ENCODE data around the gene OR10H4. TPM values are rescaled to one million over a fixed set of nuclear protein-coding genes. Genes with fewer than 3 reads are reported as not detected.
A peak's percentile ranks its signal among the peaks of the same experiment; 100 is the strongest.
"Not testable (repeated sequence)": the region's sequence is repeated elsewhere in the genome, so short reads cannot be mapped to it uniquely, and the experiment has no call there.

Gene OR10H4
- total RNA-seq, 4 donors from 2014 or later, result not detected

DNA sequence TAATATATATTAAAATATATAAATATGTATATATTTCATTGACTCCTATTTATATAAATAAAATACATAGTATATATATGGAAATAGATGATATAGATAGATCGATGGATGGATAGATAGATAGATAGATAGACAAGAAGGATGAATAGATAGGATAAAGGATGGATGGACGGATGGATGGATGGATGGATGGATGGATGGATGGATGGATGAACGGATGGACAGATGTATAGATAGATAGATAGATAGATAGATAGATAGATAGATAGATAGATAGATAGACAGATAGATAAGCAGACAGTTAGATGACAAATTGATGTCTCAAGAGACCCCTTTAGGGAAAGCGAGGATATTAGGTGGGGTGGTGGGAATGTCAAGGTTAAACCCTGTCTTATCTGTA is 29.6 kb upstream of the OR10H4 start:
- Histone ChIP-seq H3K4me1 (no peaks in the 10 kb centered on the region), H3K27ac (no peak overlapping the region), H3K9me3 (peaks cover 0 to 21% (median 0%) of the 10 kb centered on the region in 3 donors), H3K4me3 (no peak overlapping the region), H3K27me3 (peaks cover 33% of the 10 kb centered on the region), H3K36me3 (no peaks in the 10 kb centered on the region)
- no peak for ATAC-seq
- WGBS, 2 donors (ENCODE audit: low coverage in 1 of 2), result 57% methylated on average over 4 of the region's 4 CpGs; no CpG with 5 or more reads in 1 of the 2 donors
- no peak for TF ChIP-seq POLR2A (IDR thresholded peaks at IDR 0.05)
- TF ChIP-seq, protein P1, sequence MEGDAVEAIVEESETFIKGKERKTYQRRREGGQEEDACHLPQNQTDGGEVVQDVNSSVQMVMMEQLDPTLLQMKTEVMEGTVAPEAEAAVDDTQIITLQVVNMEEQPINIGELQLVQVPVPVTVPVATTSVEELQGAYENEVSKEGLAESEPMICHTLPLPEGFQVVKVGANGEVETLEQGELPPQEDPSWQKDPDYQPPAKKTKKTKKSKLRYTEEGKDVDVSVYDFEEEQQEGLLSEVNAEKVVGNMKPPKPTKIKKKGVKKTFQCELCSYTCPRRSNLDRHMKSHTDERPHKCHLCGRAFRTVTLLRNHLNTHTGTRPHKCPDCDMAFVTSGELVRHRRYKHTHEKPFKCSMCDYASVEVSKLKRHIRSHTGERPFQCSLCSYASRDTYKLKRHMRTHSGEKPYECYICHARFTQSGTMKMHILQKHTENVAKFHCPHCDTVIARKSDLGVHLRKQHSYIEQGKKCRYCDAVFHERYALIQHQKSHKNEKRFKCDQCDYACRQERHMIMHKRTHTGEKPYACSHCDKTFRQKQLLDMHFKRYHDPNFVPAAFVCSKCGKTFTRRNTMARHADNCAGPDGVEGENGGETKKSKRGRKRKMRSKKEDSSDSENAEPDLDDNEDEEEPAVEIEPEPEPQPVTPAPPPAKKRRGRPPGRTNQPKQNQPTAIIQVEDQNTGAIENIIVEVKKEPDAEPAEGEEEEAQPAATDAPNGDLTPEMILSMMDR (IDR thresholded peaks at IDR 0.05), result no peak
- no peak for TF ChIP-seq EP300 (IDR thresholded peaks at IDR 0.05)
- TF ChIP-seq POLR2AphosphoS5 (IDR thresholded peaks at IDR 0.05), result no peak

DNA sequence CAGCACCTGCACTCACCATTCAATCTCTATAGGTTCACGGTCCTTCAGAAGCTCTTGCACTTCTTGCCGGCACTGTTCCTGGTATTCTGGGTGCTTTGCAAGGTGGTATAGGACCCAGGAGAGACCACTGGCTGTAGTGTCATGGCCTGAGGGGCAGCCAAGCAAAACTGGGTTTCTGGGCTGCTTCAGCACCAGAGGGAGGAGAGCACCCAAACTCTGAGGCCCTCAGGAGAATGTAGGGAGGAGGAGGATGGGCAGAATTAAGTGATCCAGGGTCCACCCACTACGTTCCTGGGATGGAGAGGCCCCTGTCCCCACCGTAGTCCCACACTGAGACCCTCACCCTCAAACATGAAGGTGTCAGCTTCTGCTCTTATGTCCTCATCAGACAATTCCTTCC is 26.8 kb upstream of the OR10H4 start:
- H3K9me3 ChIP-seq, result no peaks in the 10 kb centered on the region
- peaks cover 26% of the 10 kb centered on the region for H3K27me3 ChIP-seq
- no peak for ATAC-seq
- no peaks in the 10 kb centered on the region for H3K36me3 ChIP-seq
- WGBS, 2 donors (ENCODE audit: low coverage in 1 of 2), result 62 to 86% methylated on average over 1 to 4 of the region's 4 CpGs
- H3K4me1 ChIP-seq, result no peaks in the 10 kb centered on the region
- no peak overlapping the region for H3K4me3 ChIP-seq
- no peak for TF ChIP-seq EP300 (IDR thresholded peaks at IDR 0.05)
- no peak for TF ChIP-seq POLR2AphosphoS5 (IDR thresholded peaks at IDR 0.05)
- TF ChIP-seq, protein P1 (IDR thresholded peaks at IDR 0.05), result no peak
- no peak for TF ChIP-seq POLR2A (IDR thresholded peaks at IDR 0.05)
- no peak overlapping the region for H3K27ac ChIP-seq

DNA sequence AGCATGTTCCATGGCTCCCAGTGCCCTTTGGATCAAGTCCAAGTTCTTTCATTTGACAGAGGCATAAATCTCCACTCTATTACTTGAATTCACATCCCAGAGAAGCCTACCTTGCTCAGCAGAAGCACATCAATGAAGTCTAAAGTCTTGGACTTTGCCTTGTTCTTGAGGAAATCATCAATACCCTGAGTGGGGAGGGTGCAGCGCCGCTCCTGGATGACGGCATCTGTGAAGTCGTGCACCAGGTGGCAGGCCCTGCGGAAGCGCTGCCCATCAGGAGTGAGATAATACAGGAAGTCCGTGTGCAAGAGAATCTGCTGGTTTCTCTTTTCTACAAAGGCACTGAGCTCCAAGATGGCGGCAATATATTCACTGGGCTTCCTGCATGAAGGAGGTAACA is 25.1 kb upstream of the OR10H4 start:
- Histone ChIP-seq H3K27ac (no peak overlapping the region), H3K4me3 (no peak overlapping the region), H3K9me3 (no peaks in the 10 kb centered on the region), H3K4me1 (no peaks in the 10 kb centered on the region), H3K27me3 (peaks cover 16% of the 10 kb centered on the region), H3K36me3 (no peaks in the 10 kb centered on the region)
- WGBS, 2 donors (ENCODE audit: low coverage in 1 of 2), result 76% methylated on average over 3 of the region's 8 CpGs; no CpG with 5 or more reads in 1 of the 2 donors
- no peak for TF ChIP-seq POLR2AphosphoS5 (IDR thresholded peaks at IDR 0.05)
- TF ChIP-seq, protein P1 (IDR thresholded peaks at IDR 0.05), result no peak
- no peak for TF ChIP-seq EP300 (IDR thresholded peaks at IDR 0.05)
- no peak for TF ChIP-seq POLR2A (IDR thresholded peaks at IDR 0.05)
- no peak for ATAC-seq

DNA sequence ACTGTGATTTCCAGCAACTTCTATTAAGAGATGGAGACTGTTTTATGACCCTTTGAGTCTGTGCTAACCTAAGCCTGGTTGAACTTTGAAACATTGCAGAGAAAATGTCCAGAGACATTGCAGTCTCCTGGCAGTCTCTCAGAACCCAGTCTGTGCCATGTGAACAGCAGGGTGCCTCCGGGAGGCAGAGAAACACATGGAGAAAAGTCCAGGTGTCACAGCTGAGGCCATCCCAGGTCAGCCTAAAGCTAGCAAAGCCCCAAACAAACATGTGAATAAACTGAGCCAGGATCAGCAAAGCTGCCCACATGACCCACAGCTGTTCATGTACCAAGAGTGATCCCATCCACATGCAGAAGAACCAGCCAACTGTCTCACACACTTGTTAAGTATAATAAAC is 22.3 kb upstream of the OR10H4 start:
- H3K36me3 ChIP-seq, result no peaks in the 10 kb centered on the region
- H3K9me3 ChIP-seq, result no peaks in the 10 kb centered on the region
- no peak overlapping the region for H3K4me3 ChIP-seq
- TF ChIP-seq, protein P1 (IDR thresholded peaks at IDR 0.05), result no peak
- no peak for TF ChIP-seq POLR2AphosphoS5 (IDR thresholded peaks at IDR 0.05)
- no peak for TF ChIP-seq EP300 (IDR thresholded peaks at IDR 0.05)
- TF ChIP-seq POLR2A (IDR thresholded peaks at IDR 0.05), result no peak
- no CpG with 5 or more reads among the region's 1 CpG for WGBS, 2 donors (ENCODE audit: low coverage in 1 of 2)
- H3K27ac ChIP-seq, result no peak overlapping the region
- H3K4me1 ChIP-seq, result no peaks in the 10 kb centered on the region
- H3K27me3 ChIP-seq, result peaks cover 13% of the 10 kb centered on the region
- no peak for ATAC-seq

DNA sequence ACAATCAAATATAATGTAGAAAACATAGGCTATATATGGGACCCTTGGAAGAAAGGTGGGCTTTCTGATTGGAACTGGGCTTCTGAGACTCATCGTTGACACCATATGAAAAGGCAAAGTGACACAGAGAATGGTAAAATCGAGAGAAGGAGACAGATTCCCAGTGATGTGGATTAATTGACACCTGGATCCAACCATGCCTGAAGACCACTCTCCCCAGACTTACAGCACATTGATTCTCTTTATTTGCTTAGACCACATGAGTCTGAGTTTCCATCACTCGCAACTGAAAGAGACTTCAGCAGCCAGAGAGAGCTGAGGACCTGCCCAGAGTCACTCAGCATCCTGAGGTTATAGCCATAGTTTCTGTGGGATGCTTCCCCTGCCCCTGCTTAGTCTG is 20.5 kb upstream of the OR10H4 start:
- WGBS, 2 donors (ENCODE audit: low coverage in 1 of 2), result 76 to 81% methylated on average over 2 to 3 of the region's 3 CpGs
- H3K27ac ChIP-seq, result no peak overlapping the region
- H3K36me3 ChIP-seq, result no peaks in the 10 kb centered on the region

DNA sequence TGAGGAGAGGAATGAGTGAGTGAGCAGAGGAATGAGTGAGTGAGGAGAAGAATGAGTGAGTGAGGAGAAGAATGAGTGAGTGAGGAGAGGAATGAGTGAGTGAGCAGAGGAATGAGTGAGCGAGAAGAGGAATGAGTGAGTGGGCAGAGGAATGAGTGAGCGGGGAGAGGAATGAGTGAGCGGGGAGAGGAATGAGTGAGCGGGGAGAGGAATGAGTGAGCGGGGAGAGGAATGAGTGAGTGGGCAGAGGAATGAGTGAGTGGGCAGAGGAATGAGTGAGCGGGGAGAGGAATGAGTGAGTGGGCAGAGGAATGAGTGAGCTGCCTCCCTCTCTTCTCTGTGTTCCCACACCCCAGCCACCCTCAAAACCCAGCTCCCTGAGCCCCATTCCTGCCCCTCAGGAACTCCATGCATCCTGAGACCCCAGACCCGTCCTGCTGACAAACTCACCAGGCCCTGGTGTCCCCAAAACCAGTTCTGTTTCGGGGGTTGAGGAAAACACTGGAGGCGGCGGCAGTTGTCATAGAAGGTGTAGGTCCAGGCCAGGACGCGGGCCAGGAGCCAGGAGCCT is 15.0 kb upstream of the OR10H4 start:
- WGBS, 2 donors (ENCODE audit: low coverage in 1 of 2), result 12 to 13% methylated on average over 6 of the region's 12 CpGs
- Histone ChIP-seq H3K27ac (peak overlapping the region in 1 of 4 donors; percentile 67), H3K4me1 (peaks cover 0 to 17% (median 0%) of the 10 kb centered on the region in 3 donors), H3K4me3 (peak overlapping the region in 1 of 2 donors; percentile 23)
- not testable (repeated sequence) for ATAC-seq, H3K9me3 ChIP-seq, H3K36me3 ChIP-seq, H3K27me3 ChIP-seq

More for the DNA sequence above, 20.5 kb upstream of the OR10H4 start:
- H3K4me3 ChIP-seq, result no peak overlapping the region
- no peak for TF ChIP-seq POLR2AphosphoS5 (IDR thresholded peaks at IDR 0.05)
- TF ChIP-seq, protein P1 (IDR thresholded peaks at IDR 0.05), result no peak
- no peak for TF ChIP-seq EP300 (IDR thresholded peaks at IDR 0.05)
- no peak for TF ChIP-seq POLR2A (IDR thresholded peaks at IDR 0.05)
- no peaks in the 10 kb centered on the region for H3K4me1 ChIP-seq
- H3K27me3 ChIP-seq, result peaks cover 13% of the 10 kb centered on the region
- H3K9me3 ChIP-seq, result no peaks in the 10 kb centered on the region
- ATAC-seq, result no peak

Data from gastroesophageal sphincter (tissue), 4 donors.